Measurements from ENCODE around the gene MYO18A. TPM values are rescaled to one million over a fixed set of nuclear protein-coding genes. Genes with fewer than 3 reads are reported as not detected.

Gene MYO18A
- total and polyA plus RNA-seq, 10 of the 15 experiments (the other 5 are each of a cell fraction or from before 2014, with no cell fraction given): 2.9 to 66.0 (median 24.5) TPM

- H3K27ac ChIP-seq (ENCODE audit: control insufficient read depth, insufficient read depth): no peak overlapping the region
- WGBS (ENCODE audit: insufficient coverage, insufficient replicate concordance, low lambda C conversion rate, missing lambda C conversion rate): 44% methylated on average over 3 of the region's 3 CpGs
- SMC1A ChIA-PET (ENCODE audit: uncharacterized antibody, unreplicated experiment): no interaction called here
- no peaks in the 10 kb centered on the region for H3K9me3 ChIP-seq (replicated peaks; ENCODE audit: control insufficient read depth, insufficient read depth, low read length)
- H3K27me3 ChIP-seq (replicated peaks in 1 of 2; ENCODE audit: control insufficient read depth in 2 of 2, insufficient read depth in 2 of 2, low read length in 1 of 2): no peaks in the 10 kb centered on the region; a peak in 1 of 4 replicates
- H3K36me3 ChIP-seq (ENCODE audit: control insufficient read depth in 2 of 2, insufficient read depth in 2 of 2, low read length in 1 of 2): no peaks in the 10 kb centered on the region
- H3K4me1 ChIP-seq (ENCODE audit: control insufficient read depth, insufficient read depth, low read length): no peaks in the 10 kb centered on the region
- H2AFZ ChIP-seq (ENCODE audit: control insufficient read depth, low read depth, low read length): no peak overlapping the region
- ATAC-seq: no peak
- H3K4me2 ChIP-seq (ENCODE audit: control insufficient read depth, insufficient read depth): no peak overlapping the region
- H3K9ac ChIP-seq (ENCODE audit: control insufficient read depth, insufficient read depth, low read length): no peak overlapping the region
- TF ChIP-seq POLR2AphosphoS5 (IDR thresholded peaks at IDR 0.05; ENCODE audit: low read length) (no peak), SMAD1 (IDR thresholded peaks at IDR 0.05; ENCODE audit: low read depth, partially characterized antibody) (no peak), NRF1 (conservative IDR thresholded peaks at IDR 0.05; ENCODE audit: low read depth, low read length) (no peak), BCLAF1 (IDR thresholded peaks at IDR 0.05) (no peak), SKIL (IDR thresholded peaks at IDR 0.05; ENCODE audit: low read depth, poor library complexity, severe bottlenecking) (no peak), E2F8 (IDR thresholded peaks at IDR 0.05; ENCODE audit: low read depth, partially characterized antibody) (no peak)
- CTCF ChIA-PET: interaction anchor here (0.6 kb wide), 1 partner anchor 921 kb away, joined by 3 read pairs; no protein-coding TSS in a partner anchor
- no peak overlapping the region for H3K4me3 ChIP-seq
- BruUV-seq (replicated peaks): no TSS peak
- in situ Hi-C loops (cut with MboI): no loop called here
- FAIRE-seq: no peak
- intact Hi-C loops (cut with micrococcal nuclease; ENCODE audit: unreplicated experiment): loop anchor here (10.0 kb wide), 1 partner anchor 84 kb away; no protein-coding TSS in a partner anchor
- RAD21 ChIA-PET (ENCODE audit: unreplicated experiment): no interaction called here
- no peaks in the 10 kb centered on the region for H4K20me1 ChIP-seq (ENCODE audit: control insufficient read depth, insufficient read depth)
- DNase-seq (ENCODE audit: low read depth, low spot score): no peak
- POLR2A ChIA-PET: interaction anchor here (0.8 kb wide), 1 partner anchor 10 kb away, joined by 4 read pairs; no protein-coding TSS in a partner anchor
- no peaks in the 10 kb centered on the region for H3K79me2 ChIP-seq (ENCODE audit: control insufficient read depth, insufficient read depth, low read length)
Observed at GRCh38 chr17:29058391-29058790, 121.8 kb downstream of the MYO18A start.

All from GM12878 (cell line).